Activated T-cell treated with anti-CD3 and anti-CD28 coated beads for 24 hours (primary cell): ENCODE measurements around the gene YARS1.
A peak's percentile ranks its signal among the peaks of the same experiment; 100 is the strongest.
"Not testable (repeated sequence)": the region's sequence is repeated elsewhere in the genome, so short reads cannot be mapped to it uniquely, and the experiment has no call there.

Source experiments
- DNase-seq: peaks from one replicate; pipeline ENCODE4 v3.0.0-alpha.2; 2020; ENCODE audit warnings: low read depth

The YARS1 gene

GRCh38 chr1:32816676-32817158, 441 bp downstream of the YARS1 start:
- no peak for DNase-seq

GRCh38 chr1:32813941-32814739, 3.0 kb downstream of the YARS1 start:
- no peak for DNase-seq

- DNase-seq = no peak
These were observed 5.2 kb downstream of the YARS1 start for GRCh38 chr1:32811917-32812316.

- DNase-seq = no peak
These were observed 5.9 kb downstream of the YARS1 start for GRCh38 chr1:32811265-32811664.

GRCh38 chr1:32810358-32810757, 6.8 kb downstream of the YARS1 start:
- no peak for DNase-seq

- DNase-seq = no peak
These were observed 8.6 kb downstream of the YARS1 start for GRCh38 chr1:32808580-32808979.

- no peak for DNase-seq
These were observed 10.1 kb downstream of the YARS1 start for GRCh38 chr1:32806910-32807523.

- no peak for DNase-seq
These were observed 10.9 kb downstream of the YARS1 start for GRCh38 chr1:32806290-32806689.

- DNase-seq = not testable (repeated sequence)
These were observed 12.7 kb downstream of the YARS1 start for GRCh38 chr1:32804460-32804859.

GRCh38 chr1:32801096-32801715, 16.0 kb downstream of the YARS1 start:
- DNase-seq = peak; percentile 33

- DNase-seq = peak; percentile 19
These were observed 18.3 kb downstream of the YARS1 start for GRCh38 chr1:32798679-32799416.

GRCh38 chr1:32798191-32798590, 19.0 kb downstream of the YARS1 start:
- no peak for DNase-seq

- no peak for DNase-seq
These were observed 19.7 kb downstream of the YARS1 start for GRCh38 chr1:32797456-32797855.

- DNase-seq = not testable (repeated sequence)
These were observed 21.4 kb downstream of the YARS1 start for GRCh38 chr1:32795763-32796162.

- no peak for DNase-seq
These were observed 25.3 kb downstream of the YARS1 start for GRCh38 chr1:32791881-32792280.

- DNase-seq = not testable (repeated sequence)
These were observed 27.8 kb downstream of the YARS1 start for GRCh38 chr1:32789356-32789755.

- no peak for DNase-seq
These were observed 30.3 kb downstream of the YARS1 start for GRCh38 chr1:32786856-32787255.

GRCh38 chr1:32784817-32785216, 32.3 kb downstream of the YARS1 start:
- DNase-seq = no peak

GRCh38 chr1:32783851-32784250, 33.3 kb downstream of the YARS1 start:
- DNase-seq = no peak

GRCh38 chr1:32782086-32782485, 35.1 kb downstream of the YARS1 start:
- no peak for DNase-seq

- no peak for DNase-seq
These were observed 36.4 kb downstream of the YARS1 start for GRCh38 chr1:32780628-32781234.

- DNase-seq = no peak
These were observed 37.2 kb downstream of the YARS1 start for GRCh38 chr1:32780005-32780404.
